MM.1S (cell line): ENCODE results near the gene PLA2R1.

ENCODE experiments used
- EZH2 ChIP-seq: fragments of 300-600 bp; sonication (generic); optimal IDR thresholded peaks from 2 replicates; pipeline ENCODE3; 2017; ENCODE audit warnings: low read depth, mild to moderate bottlenecking, antibody characterized with exemption, low read length, mixed read lengths
- EZH2phosphoT487 ChIP-seq: fragments of 300-600 bp; sonication (generic); IDR thresholded peaks from 2 replicates; pipeline ENCODE4 v1.6.1; 2018; ENCODE audit warnings: antibody characterized with exemption, low read length
- TF ChIP-seq, protein P1 (sequence below): fragments of 300-600 bp; sonication (generic); IDR thresholded peaks from 2 replicates; pipeline ENCODE4 v1.5.1; 2016; ENCODE audit warnings: antibody characterized with exemption, low read length, mixed read lengths

GRCh38 chr2:160068906-160069305 is 6.5 kb upstream of the PLA2R1 start:
- TF ChIP-seq, protein P1, sequence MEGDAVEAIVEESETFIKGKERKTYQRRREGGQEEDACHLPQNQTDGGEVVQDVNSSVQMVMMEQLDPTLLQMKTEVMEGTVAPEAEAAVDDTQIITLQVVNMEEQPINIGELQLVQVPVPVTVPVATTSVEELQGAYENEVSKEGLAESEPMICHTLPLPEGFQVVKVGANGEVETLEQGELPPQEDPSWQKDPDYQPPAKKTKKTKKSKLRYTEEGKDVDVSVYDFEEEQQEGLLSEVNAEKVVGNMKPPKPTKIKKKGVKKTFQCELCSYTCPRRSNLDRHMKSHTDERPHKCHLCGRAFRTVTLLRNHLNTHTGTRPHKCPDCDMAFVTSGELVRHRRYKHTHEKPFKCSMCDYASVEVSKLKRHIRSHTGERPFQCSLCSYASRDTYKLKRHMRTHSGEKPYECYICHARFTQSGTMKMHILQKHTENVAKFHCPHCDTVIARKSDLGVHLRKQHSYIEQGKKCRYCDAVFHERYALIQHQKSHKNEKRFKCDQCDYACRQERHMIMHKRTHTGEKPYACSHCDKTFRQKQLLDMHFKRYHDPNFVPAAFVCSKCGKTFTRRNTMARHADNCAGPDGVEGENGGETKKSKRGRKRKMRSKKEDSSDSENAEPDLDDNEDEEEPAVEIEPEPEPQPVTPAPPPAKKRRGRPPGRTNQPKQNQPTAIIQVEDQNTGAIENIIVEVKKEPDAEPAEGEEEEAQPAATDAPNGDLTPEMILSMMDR = no peak
- TF ChIP-seq EZH2 (no peak), EZH2phosphoT487 (no peak)
